NCI-H460 (cell line): ENCODE data around the gene FMO5. TPM values are rescaled to one million over a fixed set of nuclear protein-coding genes. Genes with fewer than 3 reads are reported as not detected.
"Not testable (repeated sequence)": the region's sequence is repeated elsewhere in the genome, so short reads cannot be mapped to it uniquely, and the experiment has no call there.

Source experiments
- DNase-seq: peaks from one replicate; pipeline ENCODE4 v3.0.0-alpha.2; 2016; ENCODE audit warnings: low read depth; ENCODE audit errors: extremely low read depth
- total RNA-seq: library from RNA; depleted of rRNA; stranded (reverse); fragments of >200 nt; shearing (Covaris generic); gene quantifications from 2 replicates; pipeline ENCODE4 v1.2.3, GENCODE V29; 2014

Gene FMO5
- total RNA-seq, 1 experiment from 2014 or later = 0.07 TPM

- DNase-seq = not testable (repeated sequence)
Measured at GRCh38 chr1:147240131-147240721, 15.1 kb upstream of the FMO5 start.

- no peak for DNase-seq
Measured at GRCh38 chr1:147238925-147239820, 14.0 kb upstream of the FMO5 start.

GRCh38 chr1:147238053-147238902, 13.1 kb upstream of the FMO5 start:
- no peak for DNase-seq

- no peak for DNase-seq
Measured at GRCh38 chr1:147236959-147237791, 12.0 kb upstream of the FMO5 start.

- DNase-seq = no peak
Measured at GRCh38 chr1:147236448-147236847, 11.3 kb upstream of the FMO5 start.

GRCh38 chr1:147235822-147236221, 10.7 kb upstream of the FMO5 start:
- no peak for DNase-seq

GRCh38 chr1:147233903-147234302, 8.8 kb upstream of the FMO5 start:
- DNase-seq = not testable (repeated sequence)

GRCh38 chr1:147231032-147231431, 5.9 kb upstream of the FMO5 start:
- DNase-seq = not testable (repeated sequence)

GRCh38 chr1:147223740-147224615, 1.2 kb downstream of the FMO5 start:
- no peak for DNase-seq

- no peak for DNase-seq
Measured at GRCh38 chr1:147218606-147219005, 6.5 kb downstream of the FMO5 start.

- DNase-seq = no peak
Measured at GRCh38 chr1:147217141-147217540, 8.0 kb downstream of the FMO5 start.

GRCh38 chr1:147216124-147216523, 9.0 kb downstream of the FMO5 start:
- DNase-seq = no peak

- no peak for DNase-seq
Measured at GRCh38 chr1:147215540-147215916, 9.6 kb downstream of the FMO5 start.

- no peak for DNase-seq
Measured at GRCh38 chr1:147214842-147215539, 10.1 kb downstream of the FMO5 start.

- DNase-seq = no peak
Measured at GRCh38 chr1:147214325-147214724, 10.8 kb downstream of the FMO5 start.

- no peak for DNase-seq
Measured at GRCh38 chr1:147213271-147213670, 11.9 kb downstream of the FMO5 start.

- no peak for DNase-seq
Measured at GRCh38 chr1:147211577-147211976, 13.6 kb downstream of the FMO5 start.

GRCh38 chr1:147210987-147211386, 14.2 kb downstream of the FMO5 start:
- no peak for DNase-seq
